Dendritic cell treated with granulocyte-macrophage colony-stimulating factor and Interleukin-4, amounts not matched to agents 40 ng/mL and 50 ng/mL, for 4 days (primary cell): Measurements from ENCODE around the gene FGA.
"Not testable (repeated sequence)": the region's sequence is repeated elsewhere in the genome, so short reads cannot be mapped to it uniquely, and the experiment has no call there.

Experiments used
- H3K27ac Mint-ChIP-seq: one replicate; pipeline ENCODE4 v1.8.0; 2022; ENCODE audit warnings: mild to moderate bottlenecking, mixed read lengths
- H3K27me3 Mint-ChIP-seq: one replicate; pipeline ENCODE4 v1.8.0; 2022; ENCODE audit warnings: mild to moderate bottlenecking, mixed read lengths
- H3K36me3 Mint-ChIP-seq: one replicate; pipeline ENCODE4 v1.8.0; 2022; ENCODE audit warnings: low read depth, mixed read lengths
- H3K4me1 Mint-ChIP-seq: one replicate; pipeline ENCODE4 v1.8.0; 2022; ENCODE audit warnings: low read depth, mixed read lengths
- H3K4me3 Mint-ChIP-seq: one replicate; pipeline ENCODE4 v1.8.0; 2022; ENCODE audit warnings: mild to moderate bottlenecking, moderate library complexity, mixed read lengths
- H3K9me3 Mint-ChIP-seq: one replicate; pipeline ENCODE4 v1.8.0; 2022; ENCODE audit warnings: mixed read lengths
- intact Hi-C: fragments of 100-400 bp; cut with micrococcal nuclease; formaldehyde crosslinking; loops from one replicate; pipeline ENCODE4 v1.15.0; 2022

FGA gene

GRCh38 chr4:154597798-154598774 is 7.5 kb upstream of the FGA start:
- intact Hi-C loops = no loop called here
- H3K27ac Mint-ChIP-seq = no peak overlapping the region
- H3K4me3 Mint-ChIP-seq = no peak overlapping the region
- no peaks in the 10 kb centered on the region for H3K27me3 Mint-ChIP-seq
- H3K9me3 Mint-ChIP-seq = no peaks in the 10 kb centered on the region
- no peaks in the 10 kb centered on the region for H3K36me3 Mint-ChIP-seq
- H3K4me1 Mint-ChIP-seq = peaks cover 6% of the 10 kb centered on the region

- H3K27ac Mint-ChIP-seq, H3K4me1 Mint-ChIP-seq, H3K36me3 Mint-ChIP-seq, intact Hi-C loops, H3K27me3 Mint-ChIP-seq, H3K9me3 Mint-ChIP-seq, H3K4me3 Mint-ChIP-seq: not testable (repeated sequence)
Measured at GRCh38 chr4:154597281-154597680, 6.7 kb upstream of the FGA start.

DNA sequence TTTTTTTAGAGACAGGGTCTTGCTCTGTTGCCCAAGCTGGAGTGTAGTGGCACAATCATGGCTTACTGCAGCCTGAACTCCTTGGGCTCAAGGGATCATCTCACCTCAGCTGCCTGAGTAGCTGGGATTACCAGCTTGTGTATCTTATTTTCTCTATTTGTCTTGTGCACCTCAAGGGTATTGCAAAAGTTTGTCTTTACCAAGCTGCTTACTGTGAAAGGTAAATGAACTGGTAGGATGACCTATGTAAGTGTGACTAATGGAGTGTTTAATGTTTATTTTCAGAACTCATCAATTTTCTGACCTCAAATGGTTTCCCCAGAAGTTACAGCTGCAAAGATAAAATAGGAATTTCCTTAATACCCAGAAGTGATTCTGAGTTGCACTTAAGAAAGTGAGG is 5.3 kb upstream of the FGA start:
- no peak overlapping the region for H3K4me3 Mint-ChIP-seq
- no peaks in the 10 kb centered on the region for H3K9me3 Mint-ChIP-seq
- no peak overlapping the region for H3K27ac Mint-ChIP-seq
- intact Hi-C loops = no loop called here
- H3K4me1 Mint-ChIP-seq = peaks cover 6% of the 10 kb centered on the region
- H3K36me3 Mint-ChIP-seq = no peaks in the 10 kb centered on the region
- H3K27me3 Mint-ChIP-seq = no peaks in the 10 kb centered on the region

DNA sequence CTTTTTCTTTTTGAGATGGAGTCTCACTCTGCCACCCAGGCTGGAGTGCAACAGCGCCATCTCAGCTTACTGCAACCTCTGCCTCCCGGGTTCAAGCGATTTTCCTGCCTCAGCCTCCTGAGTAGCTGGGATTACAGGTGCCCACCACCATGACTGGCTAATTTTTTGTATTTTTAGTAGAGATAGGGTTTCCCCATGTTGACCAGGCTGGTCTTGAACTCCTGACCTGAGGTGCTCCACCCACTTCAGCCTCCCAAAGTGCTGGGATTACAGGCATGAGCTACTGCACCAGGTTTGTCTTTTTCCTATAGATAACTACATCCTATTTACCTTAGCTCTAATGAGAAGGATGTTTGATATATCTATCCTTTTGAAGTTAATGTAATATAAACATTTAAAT is 3.8 kb upstream of the FGA start:
- intact Hi-C loops, H3K4me1 Mint-ChIP-seq, H3K4me3 Mint-ChIP-seq, H3K27me3 Mint-ChIP-seq, H3K27ac Mint-ChIP-seq, H3K9me3 Mint-ChIP-seq, H3K36me3 Mint-ChIP-seq: not testable (repeated sequence)

DNA sequence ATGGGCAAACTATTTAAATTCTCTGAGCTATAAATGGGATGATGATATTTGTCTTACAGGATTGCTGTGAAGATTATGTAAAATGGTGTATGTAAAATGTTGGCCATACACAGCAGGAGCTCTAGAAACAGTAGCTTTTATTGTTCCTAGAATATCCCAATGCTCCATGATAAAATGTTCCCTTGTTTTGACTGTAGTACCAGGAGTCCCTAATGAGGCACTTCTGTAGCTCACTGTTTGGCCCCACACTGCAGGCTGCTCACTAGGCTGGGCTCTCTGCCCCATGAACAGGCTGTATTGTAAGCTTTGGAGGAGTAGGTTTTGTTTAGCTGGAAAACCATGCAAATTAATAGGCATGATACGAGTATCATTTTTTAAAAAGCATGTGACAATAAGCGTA is 3.3 kb upstream of the FGA start:
- H3K4me1 Mint-ChIP-seq = peaks cover 6% of the 10 kb centered on the region
- H3K9me3 Mint-ChIP-seq = no peaks in the 10 kb centered on the region
- H3K27ac Mint-ChIP-seq = no peak overlapping the region
- H3K36me3 Mint-ChIP-seq = no peaks in the 10 kb centered on the region
- peaks cover 3% of the 10 kb centered on the region for H3K27me3 Mint-ChIP-seq
- intact Hi-C loops = no loop called here
- no peak overlapping the region for H3K4me3 Mint-ChIP-seq

DNA sequence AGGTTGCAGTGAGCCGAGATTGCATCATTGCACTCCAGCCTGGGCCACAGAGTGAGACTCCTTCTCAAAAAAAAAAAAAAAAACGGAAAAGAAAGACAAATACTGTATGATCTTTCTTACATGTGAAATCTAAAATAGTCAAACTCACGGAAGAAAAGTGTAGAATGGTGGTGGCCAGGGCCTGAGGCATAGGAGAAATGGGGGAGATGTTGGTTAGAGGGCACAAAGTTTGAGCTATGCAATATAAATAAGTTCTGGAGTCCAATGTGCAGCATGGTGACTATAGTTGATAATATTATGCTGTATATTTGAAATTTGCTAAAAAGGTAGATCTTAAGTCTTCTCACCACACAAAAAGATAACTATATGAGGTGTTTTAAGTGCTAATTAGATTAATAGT is 1.3 kb upstream of the FGA start:
- no peak overlapping the region for H3K4me3 Mint-ChIP-seq
- no peak overlapping the region for H3K27ac Mint-ChIP-seq
- H3K4me1 Mint-ChIP-seq = peaks cover 3% of the 10 kb centered on the region
- H3K9me3 Mint-ChIP-seq = no peaks in the 10 kb centered on the region
- H3K36me3 Mint-ChIP-seq = no peaks in the 10 kb centered on the region
- peaks cover 4% of the 10 kb centered on the region for H3K27me3 Mint-ChIP-seq
- intact Hi-C loops = no loop called here

GRCh38 chr4:154589296-154590197 is 995 bp downstream of the FGA start:
- H3K4me3 Mint-ChIP-seq = no peak overlapping the region
- no peak overlapping the region for H3K27ac Mint-ChIP-seq
- peaks cover 4% of the 10 kb centered on the region for H3K27me3 Mint-ChIP-seq
- H3K36me3 Mint-ChIP-seq = no peaks in the 10 kb centered on the region
- H3K4me1 Mint-ChIP-seq = no peaks in the 10 kb centered on the region
- intact Hi-C loops = no loop called here
- H3K9me3 Mint-ChIP-seq = no peaks in the 10 kb centered on the region

DNA sequence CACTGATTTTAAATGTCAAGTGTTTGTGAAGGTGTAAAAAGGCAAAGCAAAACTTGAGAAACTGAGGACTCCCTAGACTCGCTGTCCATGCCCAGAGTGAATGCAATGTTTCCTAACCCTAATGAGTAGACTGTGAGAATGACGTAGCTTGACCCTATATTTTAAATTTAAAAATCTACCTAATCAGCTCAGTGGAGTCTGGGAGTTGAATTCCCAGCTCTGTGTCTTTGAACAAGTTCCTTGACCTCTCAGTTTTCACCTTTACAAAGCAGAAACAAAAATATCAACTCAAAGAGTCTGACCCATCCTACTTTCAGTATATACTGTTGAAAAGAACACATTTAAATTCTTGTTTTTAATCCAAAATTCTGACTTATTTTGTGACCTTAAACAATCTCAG is 2.3 kb downstream of the FGA start:
- Mint-ChIP-seq H3K27me3 (peaks cover 4% of the 10 kb centered on the region), H3K27ac (no peak overlapping the region), H3K36me3 (no peaks in the 10 kb centered on the region), H3K9me3 (no peaks in the 10 kb centered on the region), H3K4me3 (no peak overlapping the region), H3K4me1 (no peaks in the 10 kb centered on the region)
- intact Hi-C loops = no loop called here

DNA sequence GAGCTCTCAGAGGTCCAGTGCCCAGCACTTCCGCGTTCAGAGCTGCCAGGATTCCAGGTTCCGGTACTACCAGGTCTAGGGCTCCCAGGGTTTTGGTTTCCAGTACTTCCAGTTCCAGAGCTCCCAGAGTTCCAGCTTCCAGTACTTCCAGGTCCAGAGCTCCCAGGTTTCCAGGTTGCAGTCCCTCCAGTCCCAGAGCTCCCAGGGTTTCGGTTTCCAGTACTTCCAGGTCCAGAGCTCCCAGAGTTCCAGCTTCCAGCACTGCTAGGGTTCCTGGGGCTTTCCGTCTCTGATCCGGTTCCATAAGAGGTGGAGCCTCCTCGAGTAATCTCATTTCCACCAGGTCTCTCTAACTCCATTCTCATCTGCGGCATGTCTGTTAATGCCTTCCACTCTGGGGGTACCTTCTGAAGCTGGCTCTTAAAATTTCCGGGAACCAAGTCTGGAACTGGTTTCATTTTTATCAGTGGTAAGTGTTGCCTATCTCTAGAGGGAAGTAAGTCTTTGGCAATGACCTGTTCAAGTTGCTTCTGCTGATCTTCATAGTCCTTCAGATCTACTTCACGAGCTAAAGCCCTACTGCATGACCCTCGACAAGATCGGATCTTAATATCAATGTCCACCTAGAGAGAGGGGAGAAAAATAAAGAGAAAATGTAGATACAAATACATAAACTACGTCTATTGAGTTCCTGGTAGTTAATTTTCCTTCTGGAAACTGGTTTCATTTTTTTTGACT is 4.1 kb downstream of the FGA start:
- no peaks in the 10 kb centered on the region for H3K36me3 Mint-ChIP-seq
- peaks cover 4% of the 10 kb centered on the region for H3K27me3 Mint-ChIP-seq
- H3K27ac Mint-ChIP-seq = no peak overlapping the region
- H3K9me3 Mint-ChIP-seq = no peaks in the 10 kb centered on the region
- no peaks in the 10 kb centered on the region for H3K4me1 Mint-ChIP-seq
- intact Hi-C loops = no loop called here
- H3K4me3 Mint-ChIP-seq = no peak overlapping the region

GRCh38 chr4:154585369-154586018 is 5.0 kb downstream of the FGA start:
- Mint-ChIP-seq H3K9me3 (no peaks in the 10 kb centered on the region), H3K36me3 (no peaks in the 10 kb centered on the region), H3K27me3 (peaks cover 4% of the 10 kb centered on the region), H3K27ac (no peak overlapping the region), H3K4me1 (no peaks in the 10 kb centered on the region), H3K4me3 (no peak overlapping the region)
- intact Hi-C loops = no loop called here

- H3K4me1 Mint-ChIP-seq = no peaks in the 10 kb centered on the region
- intact Hi-C loops = no loop called here
- no peak overlapping the region for H3K4me3 Mint-ChIP-seq
- H3K27me3 Mint-ChIP-seq = peaks cover 1% of the 10 kb centered on the region
- H3K36me3 Mint-ChIP-seq = no peaks in the 10 kb centered on the region
- H3K27ac Mint-ChIP-seq = no peak overlapping the region
- no peaks in the 10 kb centered on the region for H3K9me3 Mint-ChIP-seq
Measured at GRCh38 chr4:154584259-154584658, 6.3 kb downstream of the FGA start.

DNA sequence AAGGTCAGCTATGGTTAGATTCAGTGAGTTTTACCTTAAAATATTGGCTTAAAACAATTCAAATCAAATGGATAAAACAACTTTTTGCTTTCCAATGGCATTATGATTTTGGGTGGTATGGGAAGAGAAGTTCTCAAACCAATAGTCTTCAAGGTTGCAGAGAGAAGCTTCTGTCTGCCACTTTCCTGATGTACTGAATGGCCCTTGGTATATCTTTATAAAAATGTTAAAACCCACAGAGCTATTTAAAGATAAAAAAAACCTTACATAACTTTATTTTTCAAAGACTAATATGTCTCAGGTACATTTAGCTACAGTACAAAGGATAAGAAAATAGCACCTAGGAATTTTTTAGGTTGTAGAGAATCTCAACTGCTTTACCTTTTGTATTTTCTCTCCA is 6.9 kb downstream of the FGA start:
- peaks cover 1% of the 10 kb centered on the region for H3K27me3 Mint-ChIP-seq
- intact Hi-C loops = no loop called here
- no peak overlapping the region for H3K4me3 Mint-ChIP-seq
- no peaks in the 10 kb centered on the region for H3K9me3 Mint-ChIP-seq
- no peak overlapping the region for H3K27ac Mint-ChIP-seq
- H3K36me3 Mint-ChIP-seq = no peaks in the 10 kb centered on the region
- no peaks in the 10 kb centered on the region for H3K4me1 Mint-ChIP-seq

DNA sequence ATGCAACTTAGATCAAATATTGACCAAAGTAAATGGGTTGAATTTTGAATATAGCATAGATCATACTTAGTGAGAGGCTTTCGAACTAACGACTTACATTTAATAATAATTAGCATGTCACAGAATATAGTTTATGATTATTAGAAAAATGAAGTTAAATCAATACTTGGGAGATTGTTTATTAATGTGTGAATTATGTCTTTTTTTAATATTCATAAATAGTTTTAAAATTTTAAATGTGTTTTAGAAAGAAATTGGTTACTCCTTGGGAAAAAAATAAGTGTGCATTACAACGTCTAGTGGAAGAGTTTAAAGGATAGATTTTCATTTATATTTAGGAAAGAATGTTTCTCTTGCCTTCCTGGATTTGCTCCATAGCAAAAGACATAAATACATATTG is 7.3 kb downstream of the FGA start:
- Mint-ChIP-seq H3K9me3 (no peaks in the 10 kb centered on the region), H3K36me3 (no peaks in the 10 kb centered on the region), H3K4me3 (no peak overlapping the region), H3K4me1 (no peaks in the 10 kb centered on the region), H3K27me3 (peaks cover 1% of the 10 kb centered on the region), H3K27ac (no peak overlapping the region)
- intact Hi-C loops = no loop called here
